ENCODE results near the gene KCNJ10.

KCNJ10 gene

DNA sequence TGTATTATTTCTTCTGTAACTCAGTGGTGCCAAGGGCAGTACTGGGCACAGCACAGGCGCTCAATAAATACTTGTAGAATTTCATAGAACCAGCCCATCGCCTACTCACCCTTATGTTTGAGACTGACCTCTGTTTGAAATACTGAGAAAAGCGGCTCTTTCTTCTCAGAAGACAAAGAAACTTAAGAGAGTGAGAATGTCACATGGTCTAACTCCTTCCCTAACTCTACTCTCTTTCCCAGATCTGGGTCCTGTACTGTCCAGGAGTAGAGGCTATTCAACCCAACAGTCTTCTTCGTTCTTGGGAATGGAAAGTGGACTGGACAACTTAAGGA is 24.3 kb upstream of the KCNJ10 start:
- Histone ChIP-seq H3K9me2 (ENCODE audit: low read depth, low read length) (no peaks in the 10 kb centered on the region), H3K79me2 (ENCODE audit: insufficient read depth, low read length) (no peaks in the 10 kb centered on the region), H3K4me2 (ENCODE audit: low read length) (no peak overlapping the region), H3K4me3 (ENCODE audit: low read depth, low read length, poor library complexity, severe bottlenecking) (no peak overlapping the region), H3F3A (ENCODE audit: insufficient read depth, low read length) (no peaks in the 10 kb centered on the region), H3K9me3 (ENCODE audit: low read length) (no peaks in the 10 kb centered on the region), H3K9ac (ENCODE audit: low read length) (no peak overlapping the region), H3K27ac (ENCODE audit: low read depth, low read length, poor library complexity, severe bottlenecking) (no peak overlapping the region), H3K27me3 (ENCODE audit: insufficient read depth, low read length) (no peaks in the 10 kb centered on the region), H3K36me3 (ENCODE audit: insufficient read depth, low read length) (peaks cover 14% of the 10 kb centered on the region), H2AFZ (ENCODE audit: low read length) (no peak overlapping the region), H3K4me1 (ENCODE audit: insufficient read depth, low read length, severe bottlenecking) (peaks cover 19% of the 10 kb centered on the region), H4K20me1 (ENCODE audit: insufficient read depth, low read length) (no peaks in the 10 kb centered on the region)
- TF ChIP-seq EZH2 (IDR thresholded peaks at IDR 0.05; ENCODE audit: borderline replicate concordance, low read length) (no peak), CTCF (IDR thresholded peaks at IDR 0.05; ENCODE audit: low read length) (no peak)

DNA sequence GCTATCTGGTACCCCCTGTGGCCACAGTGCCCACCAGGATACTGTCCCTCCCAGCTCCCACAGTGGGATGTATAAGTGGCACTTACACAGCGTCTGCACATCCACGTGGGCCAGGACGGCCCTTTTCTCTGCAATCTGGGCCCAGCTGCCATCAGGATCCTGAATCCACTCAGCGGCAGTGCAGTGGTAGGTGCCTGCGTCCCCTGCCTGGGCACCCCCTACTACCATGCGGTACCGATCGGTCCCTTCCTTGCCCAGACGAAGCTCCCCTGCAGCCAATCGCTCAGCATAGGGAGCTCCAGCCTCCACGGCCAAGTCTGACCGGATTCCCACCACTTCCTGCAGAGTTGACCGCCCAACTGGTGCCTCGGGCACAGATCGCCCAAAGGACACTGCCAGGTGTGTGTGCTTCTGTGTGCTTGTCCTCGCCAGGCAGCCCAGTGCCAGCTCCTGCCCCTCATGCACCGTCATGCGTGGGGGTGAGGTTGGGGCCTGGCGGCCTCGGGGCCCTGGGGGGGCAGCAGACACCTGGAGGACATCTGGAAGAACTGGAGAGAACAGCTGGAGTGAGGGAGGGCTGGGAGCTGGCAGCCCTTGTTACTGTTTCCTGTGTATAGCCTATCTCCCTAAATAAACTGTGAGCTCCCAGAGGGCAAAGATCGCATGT is 23.8 kb upstream of the KCNJ10 start:
- Histone ChIP-seq H2AFZ (ENCODE audit: low read length) (no peak overlapping the region), H3K36me3 (ENCODE audit: insufficient read depth, low read length) (peaks cover 14% of the 10 kb centered on the region), H3K9ac (ENCODE audit: low read length) (no peak overlapping the region), H3K9me2 (ENCODE audit: low read depth, low read length) (no peaks in the 10 kb centered on the region), H3K79me2 (ENCODE audit: insufficient read depth, low read length) (no peaks in the 10 kb centered on the region), H3F3A (ENCODE audit: insufficient read depth, low read length) (no peaks in the 10 kb centered on the region), H3K9me3 (ENCODE audit: low read length) (no peaks in the 10 kb centered on the region), H3K4me2 (ENCODE audit: low read length) (no peak overlapping the region), H3K27me3 (ENCODE audit: insufficient read depth, low read length) (no peaks in the 10 kb centered on the region), H3K27ac (ENCODE audit: low read depth, low read length, poor library complexity, severe bottlenecking) (no peak overlapping the region), H3K4me1 (ENCODE audit: insufficient read depth, low read length, severe bottlenecking) (peaks cover 16% of the 10 kb centered on the region), H4K20me1 (ENCODE audit: insufficient read depth, low read length) (no peaks in the 10 kb centered on the region), H3K4me3 (ENCODE audit: low read depth, low read length, poor library complexity, severe bottlenecking) (no peak overlapping the region)
- TF ChIP-seq EZH2 (IDR thresholded peaks at IDR 0.05; ENCODE audit: borderline replicate concordance, low read length) = no peak
- TF ChIP-seq CTCF (IDR thresholded peaks at IDR 0.05; ENCODE audit: low read length) = no peak

DNA sequence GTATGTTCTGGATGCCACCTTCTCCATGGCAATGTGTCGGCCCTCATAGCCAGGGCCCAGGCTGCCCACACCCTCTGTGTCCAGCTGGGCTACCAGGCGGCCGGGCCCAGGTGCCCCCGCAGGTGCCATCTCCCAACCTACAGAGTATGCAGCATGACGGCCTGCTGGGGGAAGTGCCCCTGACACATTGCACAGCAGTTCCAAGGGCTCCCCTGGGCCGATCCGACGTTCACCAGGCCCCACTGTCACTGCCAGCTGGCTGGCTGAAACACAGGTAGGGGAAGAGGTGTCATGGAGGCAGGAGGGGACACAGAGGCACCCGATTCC is 23.1 kb upstream of the KCNJ10 start:
- Histone ChIP-seq H3K79me2 (ENCODE audit: insufficient read depth, low read length) (no peaks in the 10 kb centered on the region), H3K4me2 (ENCODE audit: low read length) (no peak overlapping the region), H3K9me3 (ENCODE audit: low read length) (no peaks in the 10 kb centered on the region), H3K4me3 (ENCODE audit: low read depth, low read length, poor library complexity, severe bottlenecking) (no peak overlapping the region), H4K20me1 (ENCODE audit: insufficient read depth, low read length) (no peaks in the 10 kb centered on the region), H3K9ac (ENCODE audit: low read length) (no peak overlapping the region), H2AFZ (ENCODE audit: low read length) (no peak overlapping the region), H3K9me2 (ENCODE audit: low read depth, low read length) (no peaks in the 10 kb centered on the region), H3F3A (ENCODE audit: insufficient read depth, low read length) (no peaks in the 10 kb centered on the region), H3K36me3 (ENCODE audit: insufficient read depth, low read length) (peaks cover 14% of the 10 kb centered on the region), H3K27ac (ENCODE audit: low read depth, low read length, poor library complexity, severe bottlenecking) (no peak overlapping the region), H3K27me3 (ENCODE audit: insufficient read depth, low read length) (no peaks in the 10 kb centered on the region), H3K4me1 (ENCODE audit: insufficient read depth, low read length, severe bottlenecking) (peaks cover 16% of the 10 kb centered on the region)
- TF ChIP-seq CTCF (IDR thresholded peaks at IDR 0.05; ENCODE audit: low read length) = no peak
- TF ChIP-seq EZH2 (IDR thresholded peaks at IDR 0.05; ENCODE audit: borderline replicate concordance, low read length) = no peak
